Measurements from ENCODE around the gene RAI14.

Gene RAI14

DNA sequence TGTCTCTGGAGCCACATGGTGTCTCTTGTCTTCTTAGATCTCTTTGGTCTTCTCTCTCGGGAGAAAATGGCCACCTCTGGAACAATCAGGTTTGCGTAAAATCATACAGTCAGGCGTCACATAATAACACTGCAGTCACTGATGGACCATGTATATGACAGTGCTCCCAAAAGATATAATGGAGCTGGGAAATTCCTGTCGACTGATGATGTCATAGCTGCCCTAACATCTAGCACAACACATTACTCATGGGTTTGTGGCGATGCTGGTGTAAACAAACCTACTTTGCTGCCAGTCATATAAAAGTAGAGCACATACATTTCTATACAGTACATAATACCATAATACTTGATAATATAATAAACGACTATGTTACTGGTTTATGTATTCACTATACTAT, 30.1 kb upstream of the RAI14 start:
- TF ChIP-seq, protein P1, sequence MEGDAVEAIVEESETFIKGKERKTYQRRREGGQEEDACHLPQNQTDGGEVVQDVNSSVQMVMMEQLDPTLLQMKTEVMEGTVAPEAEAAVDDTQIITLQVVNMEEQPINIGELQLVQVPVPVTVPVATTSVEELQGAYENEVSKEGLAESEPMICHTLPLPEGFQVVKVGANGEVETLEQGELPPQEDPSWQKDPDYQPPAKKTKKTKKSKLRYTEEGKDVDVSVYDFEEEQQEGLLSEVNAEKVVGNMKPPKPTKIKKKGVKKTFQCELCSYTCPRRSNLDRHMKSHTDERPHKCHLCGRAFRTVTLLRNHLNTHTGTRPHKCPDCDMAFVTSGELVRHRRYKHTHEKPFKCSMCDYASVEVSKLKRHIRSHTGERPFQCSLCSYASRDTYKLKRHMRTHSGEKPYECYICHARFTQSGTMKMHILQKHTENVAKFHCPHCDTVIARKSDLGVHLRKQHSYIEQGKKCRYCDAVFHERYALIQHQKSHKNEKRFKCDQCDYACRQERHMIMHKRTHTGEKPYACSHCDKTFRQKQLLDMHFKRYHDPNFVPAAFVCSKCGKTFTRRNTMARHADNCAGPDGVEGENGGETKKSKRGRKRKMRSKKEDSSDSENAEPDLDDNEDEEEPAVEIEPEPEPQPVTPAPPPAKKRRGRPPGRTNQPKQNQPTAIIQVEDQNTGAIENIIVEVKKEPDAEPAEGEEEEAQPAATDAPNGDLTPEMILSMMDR (conservative IDR thresholded peaks at IDR 0.05) = no peak
- no peak for TF ChIP-seq ZFX (IDR thresholded peaks at IDR 0.05)
- H3K27ac ChIP-seq = no peak overlapping the region

- H3K27ac ChIP-seq = no peak overlapping the region
- no peak for TF ChIP-seq ZFX (IDR thresholded peaks at IDR 0.05)
- TF ChIP-seq, protein P1 (conservative IDR thresholded peaks at IDR 0.05) = no peak
Observed at GRCh38 chr5:34626751-34627150, 29.4 kb upstream of the RAI14 start.

DNA sequence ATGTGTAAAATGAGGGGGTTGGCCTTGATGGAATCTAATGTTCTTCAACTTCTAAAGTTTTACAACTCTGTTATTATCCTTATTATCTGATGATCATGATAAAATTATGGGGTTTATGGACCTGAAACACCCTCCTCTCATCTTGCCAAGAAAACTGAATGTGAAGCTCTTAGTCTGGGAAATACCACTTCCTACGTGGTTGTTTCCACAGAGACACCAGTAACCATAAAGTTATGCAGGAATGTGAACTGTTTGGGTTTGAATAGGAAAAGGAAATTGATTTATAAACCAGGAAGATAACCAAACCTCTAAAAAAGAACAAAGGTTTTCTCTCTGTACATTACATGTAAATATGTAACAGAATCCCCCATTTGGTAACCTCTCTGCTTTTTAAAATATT, 28.3 kb upstream of the RAI14 start:
- no peak overlapping the region for H3K27ac ChIP-seq
- TF ChIP-seq ZFX (IDR thresholded peaks at IDR 0.05) = no peak
- TF ChIP-seq, protein P1 (conservative IDR thresholded peaks at IDR 0.05) = no peak

DNA sequence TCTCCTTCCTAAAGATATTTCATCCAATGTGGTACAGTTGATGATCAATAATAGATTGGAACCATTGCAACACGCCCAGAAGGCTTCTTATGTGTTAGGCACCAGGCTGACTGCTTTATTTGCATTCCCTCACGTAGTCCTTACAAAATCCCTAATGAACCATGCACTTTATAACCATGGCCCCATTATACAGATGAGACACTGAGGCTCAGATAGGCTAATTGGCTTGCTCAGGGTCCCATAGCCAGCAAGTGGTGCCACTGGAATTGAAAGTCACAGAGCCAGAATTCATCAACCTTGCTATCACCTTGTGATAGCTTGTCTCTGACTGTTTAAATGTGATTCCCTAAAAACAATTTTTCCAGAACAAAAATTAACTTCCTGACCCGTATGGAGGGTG, 27.8 kb upstream of the RAI14 start:
- TF ChIP-seq, protein P1 (conservative IDR thresholded peaks at IDR 0.05) = no peak
- TF ChIP-seq ZFX (IDR thresholded peaks at IDR 0.05) = no peak
- no peak overlapping the region for H3K27ac ChIP-seq

DNA sequence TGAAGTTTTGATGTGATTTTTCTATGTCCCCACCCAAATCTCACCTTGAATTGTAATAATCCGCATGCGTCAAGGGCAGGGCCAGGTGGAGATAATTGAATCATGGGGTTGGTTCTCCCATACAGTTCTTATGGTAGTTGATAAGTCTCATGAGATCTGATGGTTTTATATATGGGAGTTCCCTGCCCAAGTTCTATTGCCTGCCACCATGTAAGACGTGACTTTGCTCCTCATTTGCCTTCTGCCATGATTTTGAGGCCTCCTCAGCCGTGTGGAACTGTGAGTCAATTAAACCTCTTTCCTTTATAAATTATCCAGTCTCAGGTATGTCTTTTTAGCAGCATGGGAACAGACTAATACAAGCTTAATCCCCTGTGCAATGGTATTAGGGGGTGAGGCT, 25.5 kb upstream of the RAI14 start:
- no peak overlapping the region for H3K27ac ChIP-seq
- TF ChIP-seq, protein P1 (conservative IDR thresholded peaks at IDR 0.05) = no peak
- no peak for TF ChIP-seq ZFX (IDR thresholded peaks at IDR 0.05)

DNA sequence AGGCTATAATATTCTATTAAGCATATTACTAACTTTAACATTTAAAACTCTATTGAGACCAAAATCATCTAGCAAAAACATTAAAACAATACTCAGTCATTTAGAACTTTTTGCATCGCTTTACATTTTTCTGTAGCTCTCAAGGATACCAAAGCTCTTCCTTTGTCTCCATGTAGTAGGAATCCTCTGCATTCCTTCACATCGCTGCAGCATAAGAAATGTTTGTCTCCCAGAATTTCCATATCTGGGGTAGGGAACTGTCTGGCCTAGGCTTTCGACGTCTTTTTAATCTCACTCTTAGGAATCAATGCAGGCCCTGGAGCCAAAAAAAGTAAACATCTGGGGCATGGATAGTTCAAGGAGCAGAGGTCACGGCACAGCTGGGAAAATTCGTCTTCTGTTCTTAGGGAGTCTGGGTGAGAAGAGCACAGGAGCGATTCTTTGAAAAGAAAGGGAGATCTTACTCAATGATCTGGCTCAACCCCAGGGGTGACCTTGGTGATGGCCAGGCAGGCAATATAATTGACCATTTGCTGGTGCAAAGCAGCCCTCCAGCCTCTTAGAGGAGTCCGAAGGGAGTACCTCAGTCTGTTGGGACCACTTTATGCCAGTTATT, 23.2 kb upstream of the RAI14 start:
- TF ChIP-seq ZFX (IDR thresholded peaks at IDR 0.05) = no peak
- no peak overlapping the region for H3K27ac ChIP-seq

GRCh38 chr5:34639852-34640626, 16.1 kb upstream of the RAI14 start:
- no peak for TF ChIP-seq ZFX (IDR thresholded peaks at IDR 0.05)
- TF ChIP-seq, protein P1 (conservative IDR thresholded peaks at IDR 0.05) = no peak

More at GRCh38 chr5:34639852-34640626, 16.1 kb upstream of the RAI14 start:
- no peak overlapping the region for H3K27ac ChIP-seq

Measured in C4-2B (cell line).